ENCODE measurements around the gene NAALADL2. TPM values are rescaled to one million over a fixed set of nuclear protein-coding genes. Genes with fewer than 3 reads are reported as not detected.

Gene NAALADL2
- total RNA-seq, 4 donors from 2014 or later, result 7.0 to 34.7 (median 18.4) TPM

DNA sequence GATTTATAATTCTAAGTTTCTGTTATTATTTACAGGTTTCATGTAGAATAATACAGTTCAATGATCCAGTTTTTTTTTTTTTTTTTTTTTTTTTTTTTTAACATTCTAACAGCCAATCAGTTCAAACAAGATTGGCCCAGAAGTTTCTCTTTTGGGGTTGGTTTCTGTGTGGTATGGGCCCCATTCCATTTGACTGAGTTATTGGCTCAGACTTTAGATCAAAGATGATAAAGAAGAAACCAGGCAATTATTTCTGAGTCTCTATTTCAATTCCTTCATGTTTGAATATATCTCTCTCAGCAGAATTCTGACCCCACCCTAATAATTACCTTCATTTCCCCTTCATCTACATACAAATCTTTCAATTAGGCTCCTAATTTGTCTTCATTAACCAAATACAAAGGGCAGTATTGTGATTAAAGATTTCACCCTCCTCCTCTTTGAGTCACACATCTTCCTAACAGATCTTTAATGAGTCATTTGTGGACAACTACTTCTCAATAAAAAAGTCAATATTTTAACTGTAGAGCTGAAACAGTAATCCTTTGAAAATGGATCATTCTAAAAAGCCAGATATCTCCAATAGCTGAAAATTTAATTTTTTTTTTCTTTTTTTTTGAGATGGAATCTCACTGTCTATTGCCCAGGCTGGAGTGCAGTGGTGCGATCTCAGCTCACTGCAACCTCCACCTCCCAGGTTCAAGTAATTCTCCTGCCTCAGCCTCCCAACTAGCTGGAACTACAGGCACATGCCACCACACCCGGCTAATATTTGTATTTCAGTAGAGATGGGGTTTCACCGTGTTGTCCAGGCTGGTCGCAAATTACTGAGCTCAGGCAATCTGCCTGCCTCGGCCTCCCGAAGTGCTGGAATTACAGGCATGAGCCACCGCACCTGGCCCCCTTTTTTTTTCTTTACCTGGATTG, 878.8 kb downstream of the NAALADL2 start:
- TF ChIP-seq, protein P1, sequence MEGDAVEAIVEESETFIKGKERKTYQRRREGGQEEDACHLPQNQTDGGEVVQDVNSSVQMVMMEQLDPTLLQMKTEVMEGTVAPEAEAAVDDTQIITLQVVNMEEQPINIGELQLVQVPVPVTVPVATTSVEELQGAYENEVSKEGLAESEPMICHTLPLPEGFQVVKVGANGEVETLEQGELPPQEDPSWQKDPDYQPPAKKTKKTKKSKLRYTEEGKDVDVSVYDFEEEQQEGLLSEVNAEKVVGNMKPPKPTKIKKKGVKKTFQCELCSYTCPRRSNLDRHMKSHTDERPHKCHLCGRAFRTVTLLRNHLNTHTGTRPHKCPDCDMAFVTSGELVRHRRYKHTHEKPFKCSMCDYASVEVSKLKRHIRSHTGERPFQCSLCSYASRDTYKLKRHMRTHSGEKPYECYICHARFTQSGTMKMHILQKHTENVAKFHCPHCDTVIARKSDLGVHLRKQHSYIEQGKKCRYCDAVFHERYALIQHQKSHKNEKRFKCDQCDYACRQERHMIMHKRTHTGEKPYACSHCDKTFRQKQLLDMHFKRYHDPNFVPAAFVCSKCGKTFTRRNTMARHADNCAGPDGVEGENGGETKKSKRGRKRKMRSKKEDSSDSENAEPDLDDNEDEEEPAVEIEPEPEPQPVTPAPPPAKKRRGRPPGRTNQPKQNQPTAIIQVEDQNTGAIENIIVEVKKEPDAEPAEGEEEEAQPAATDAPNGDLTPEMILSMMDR (IDR thresholded peaks at IDR 0.05), result no peak
- no peak for TF ChIP-seq POLR2A (IDR thresholded peaks at IDR 0.05)
- no peak for DNase-seq
- no peak overlapping the region for H3K4me3 ChIP-seq
- H3K27me3 ChIP-seq, result no peaks in the 10 kb centered on the region
- no peak overlapping the region for H3K27ac ChIP-seq
- H3K9me3 ChIP-seq, result no peaks in the 10 kb centered on the region
- no peaks in the 10 kb centered on the region for H3K36me3 ChIP-seq
- no peaks in the 10 kb centered on the region for H3K4me1 ChIP-seq

DNA sequence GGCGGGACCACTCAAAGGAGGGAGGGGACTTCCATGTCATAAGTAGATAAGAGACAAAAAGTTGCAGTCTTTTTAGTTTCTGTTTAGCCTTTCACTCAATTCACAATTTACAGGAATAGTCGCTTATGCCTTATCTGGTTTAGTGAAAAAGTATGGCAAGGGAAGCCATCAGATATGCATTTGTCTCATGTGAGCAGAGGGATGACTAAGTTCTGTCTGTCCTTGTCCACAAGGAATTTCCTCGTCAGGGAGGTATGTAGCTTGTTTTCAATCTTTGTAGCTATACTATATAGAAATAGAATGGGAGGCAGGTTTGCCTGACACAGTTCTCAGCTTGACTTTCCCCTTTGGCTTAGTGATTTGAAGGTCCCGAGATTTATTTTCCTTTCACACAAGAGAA, 882.8 kb downstream of the NAALADL2 start:
- no peaks in the 10 kb centered on the region for H3K9me3 ChIP-seq
- no peak overlapping the region for H3K4me3 ChIP-seq
- no peaks in the 10 kb centered on the region for H3K36me3 ChIP-seq
- no peaks in the 10 kb centered on the region for H3K4me1 ChIP-seq
- DNase-seq, result no peak
- TF ChIP-seq POLR2A (IDR thresholded peaks at IDR 0.05), result no peak
- TF ChIP-seq, protein P1 (IDR thresholded peaks at IDR 0.05), result no peak
- H3K27ac ChIP-seq, result no peak overlapping the region
- H3K27me3 ChIP-seq, result no peaks in the 10 kb centered on the region

DNA sequence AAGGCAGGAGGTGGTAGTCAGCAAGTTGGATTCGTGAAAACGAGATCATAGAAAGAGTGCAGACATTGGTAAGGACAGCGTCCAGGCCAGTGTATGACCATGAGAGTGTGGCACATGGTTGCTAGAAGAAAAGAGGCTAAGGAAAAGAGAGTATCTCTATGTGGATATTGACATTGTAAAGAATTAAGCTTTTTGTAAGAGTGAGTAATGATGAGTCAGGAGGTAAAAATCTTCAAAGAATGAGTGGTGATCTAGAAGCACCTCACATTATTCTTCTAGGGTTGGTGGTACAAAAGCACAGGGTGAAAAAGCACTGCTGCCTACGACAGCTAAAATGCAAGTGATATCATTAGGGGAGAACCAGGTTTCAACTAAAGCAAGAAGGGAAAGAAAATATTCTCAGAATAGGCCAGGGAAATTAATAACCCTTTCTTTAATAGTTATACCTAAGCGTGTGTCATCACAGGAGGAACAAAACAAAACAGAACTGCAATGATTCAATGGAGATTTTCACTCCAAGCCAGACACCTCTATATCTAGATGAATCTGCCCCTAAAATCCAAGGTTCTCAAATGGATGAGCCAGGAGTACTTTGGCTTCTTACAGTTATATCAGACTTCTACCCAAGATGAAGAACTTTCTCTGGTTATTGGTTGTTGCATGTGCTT, 884.7 kb downstream of the NAALADL2 start:
- DNase-seq, result no peak
- no peaks in the 10 kb centered on the region for H3K36me3 ChIP-seq
- no peaks in the 10 kb centered on the region for H3K9me3 ChIP-seq
- H3K4me3 ChIP-seq, result no peak overlapping the region
- H3K27ac ChIP-seq, result no peak overlapping the region
- no peaks in the 10 kb centered on the region for H3K4me1 ChIP-seq
- TF ChIP-seq, protein P1 (IDR thresholded peaks at IDR 0.05), result no peak
- TF ChIP-seq POLR2A (IDR thresholded peaks at IDR 0.05), result no peak
- H3K27me3 ChIP-seq, result no peaks in the 10 kb centered on the region

DNA sequence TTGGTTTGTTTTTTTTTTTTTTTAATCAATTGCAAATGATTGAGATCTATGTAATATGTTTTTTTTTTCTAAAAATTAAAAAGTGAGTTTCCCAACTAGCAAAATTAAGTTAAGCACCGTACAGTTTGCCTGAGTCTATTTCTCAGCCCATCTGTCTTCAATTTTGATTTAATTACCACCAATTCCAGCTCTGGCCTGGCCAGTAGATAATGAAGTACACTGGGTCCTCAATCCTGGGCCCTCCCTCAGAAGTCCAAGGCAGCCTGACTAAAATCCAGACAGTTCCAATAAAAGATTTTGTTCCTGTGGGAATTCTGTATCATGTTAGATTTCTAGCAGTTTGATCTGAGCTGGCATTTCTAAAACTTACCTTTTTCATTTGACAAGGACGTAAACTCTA, 887.2 kb downstream of the NAALADL2 start:
- no peaks in the 10 kb centered on the region for H3K27me3 ChIP-seq
- H3K4me1 ChIP-seq, result no peaks in the 10 kb centered on the region
- H3K4me3 ChIP-seq, result no peak overlapping the region
- H3K27ac ChIP-seq, result no peak overlapping the region
- no peaks in the 10 kb centered on the region for H3K9me3 ChIP-seq
- DNase-seq, result no peak
- TF ChIP-seq, protein P1 (IDR thresholded peaks at IDR 0.05), result no peak
- TF ChIP-seq POLR2A (IDR thresholded peaks at IDR 0.05), result no peak
- H3K36me3 ChIP-seq, result no peaks in the 10 kb centered on the region

DNA sequence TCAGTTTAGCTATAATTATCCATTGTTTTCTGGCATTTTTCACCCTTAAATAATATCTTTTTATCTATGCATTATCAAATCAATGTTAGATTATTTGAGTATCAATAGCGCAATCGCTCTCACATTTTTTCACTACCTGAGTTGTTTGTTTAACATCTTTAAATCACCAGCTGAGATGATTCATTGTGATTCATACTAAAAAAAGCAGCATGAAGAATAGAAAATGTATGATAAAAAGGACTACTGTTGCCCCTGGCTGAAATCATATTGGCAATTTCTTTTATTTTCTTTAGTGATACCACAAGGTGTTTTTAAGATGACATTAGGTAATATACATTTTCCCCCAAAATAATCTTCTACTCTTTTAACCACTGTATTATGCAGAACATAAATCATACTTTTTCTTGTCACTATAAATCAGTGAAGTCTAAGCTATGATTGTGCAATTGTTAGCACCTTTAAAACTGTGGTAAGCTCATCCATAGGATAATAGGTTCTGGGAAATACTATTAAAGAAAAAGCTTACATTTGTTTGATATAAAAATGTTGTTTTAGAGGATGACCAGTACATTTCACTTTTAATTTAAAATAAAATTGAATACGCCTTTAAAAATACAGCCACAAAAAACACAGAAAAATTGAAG, 889.1 kb downstream of the NAALADL2 start:
- Histone ChIP-seq H3K36me3 (no peaks in the 10 kb centered on the region), H3K27ac (no peak overlapping the region), H3K4me3 (no peak overlapping the region), H3K4me1 (no peaks in the 10 kb centered on the region), H3K9me3 (no peaks in the 10 kb centered on the region), H3K27me3 (no peaks in the 10 kb centered on the region)
- no peak for DNase-seq
- TF ChIP-seq, protein P1 (IDR thresholded peaks at IDR 0.05), result no peak
- no peak for TF ChIP-seq POLR2A (IDR thresholded peaks at IDR 0.05)
